ENCODE measurements around the gene ACTRT2. TPM values are rescaled to one million over a fixed set of nuclear protein-coding genes. Genes with fewer than 3 reads are reported as not detected.

Gene ACTRT2
- total and polyA plus RNA-seq, 2 donors (not counting 3 experiments of a cell fraction or from before 2014, with no cell fraction given): not detected

- Histone ChIP-seq H3K36me3 (ENCODE audit: control insufficient read depth in 2 of 2, extremely low read depth in 1 of 2, insufficient read depth in 2 of 2, low read length in 2 of 2) (no peaks in the 10 kb centered on the region), H3K9me1 (replicated peaks; ENCODE audit: control insufficient read depth, extremely low read depth, insufficient read depth, low read length) (no peaks in the 10 kb centered on the region), H4K20me1 (replicated peaks; ENCODE audit: control insufficient read depth, extremely low read depth, insufficient read depth, low read length) (no peaks in the 10 kb centered on the region), H3K79me2 (ENCODE audit: control insufficient read depth, insufficient read depth, low read length) (no peaks in the 10 kb centered on the region), H3K27ac (ENCODE audit: insufficient read depth, low read depth, low read length) (no peak overlapping the region), H3K4me1 (ENCODE audit: control insufficient read depth, extremely low read depth, insufficient read depth, low read length) (no peaks in the 10 kb centered on the region), H3K9ac (replicated peaks; ENCODE audit: extremely low read depth, insufficient read depth, low read length) (no peak overlapping the region), H3K4me2 (ENCODE audit: insufficient read depth, low read length) (no peak overlapping the region), H3K27me3 (ENCODE audit: control insufficient read depth in 2 of 2, insufficient read depth in 2 of 2, low read length in 2 of 2) (no peaks in the 10 kb centered on the region), H3K9me3 (replicated peaks; ENCODE audit: control insufficient read depth, insufficient read depth, low read length) (no peaks in the 10 kb centered on the region), H3K4me3 (replicated peaks in 1 of 3; ENCODE audit: insufficient read depth in 1 of 3, low read depth in 1 of 3, low read length in 3 of 3) (no peak overlapping the region), H2AFZ (ENCODE audit: low read depth, low read length) (no peak overlapping the region)
- BruUV-seq (replicated peaks): no TSS peak
- TF ChIP-seq MAX (IDR thresholded peaks at IDR 0.05; ENCODE audit: insufficient read depth, insufficient read length) (no peak), POLR2AphosphoS5 (IDR thresholded peaks at IDR 0.05; ENCODE audit: insufficient read depth, low read depth, low read length) (no peak)
- FAIRE-seq (no peak), DNase-seq (ENCODE audit: low read depth, low spot score) (no peak)
- POLR2A ChIA-PET: no interaction called here
- CTCF ChIA-PET: no interaction called here
- dilution Hi-C loops (cut with MboI; ENCODE audit: extremely low pct_ligation_motif_present, low sequenced_read_pairs) (no loop called here), intact Hi-C loops (cut with micrococcal nuclease) (no loop called here)
Measured at GRCh38 chr1:2972011-2972878, 49.0 kb upstream of the ACTRT2 start.

- Histone ChIP-seq H3K9me3 (replicated peaks; ENCODE audit: control insufficient read depth, insufficient read depth, low read length) (no peaks in the 10 kb centered on the region), H3K36me3 (ENCODE audit: control insufficient read depth in 2 of 2, extremely low read depth in 1 of 2, insufficient read depth in 2 of 2, low read length in 2 of 2) (no peaks in the 10 kb centered on the region), H3K9me1 (replicated peaks; ENCODE audit: control insufficient read depth, extremely low read depth, insufficient read depth, low read length) (no peaks in the 10 kb centered on the region), H2AFZ (ENCODE audit: low read depth, low read length) (no peak overlapping the region), H3K27me3 (ENCODE audit: control insufficient read depth in 2 of 2, insufficient read depth in 2 of 2, low read length in 2 of 2) (no peaks in the 10 kb centered on the region), H4K20me1 (replicated peaks; ENCODE audit: control insufficient read depth, extremely low read depth, insufficient read depth, low read length) (no peaks in the 10 kb centered on the region), H3K4me1 (ENCODE audit: control insufficient read depth, extremely low read depth, insufficient read depth, low read length) (no peaks in the 10 kb centered on the region), H3K9ac (replicated peaks; ENCODE audit: extremely low read depth, insufficient read depth, low read length) (no peak overlapping the region), H3K4me3 (replicated peaks in 1 of 3; ENCODE audit: insufficient read depth in 1 of 3, low read depth in 1 of 3, low read length in 3 of 3) (no peak overlapping the region), H3K27ac (ENCODE audit: insufficient read depth, low read depth, low read length) (no peak overlapping the region), H3K79me2 (ENCODE audit: control insufficient read depth, insufficient read depth, low read length) (no peaks in the 10 kb centered on the region), H3K4me2 (ENCODE audit: insufficient read depth, low read length) (no peak overlapping the region)
- intact Hi-C loops (cut with micrococcal nuclease): no loop called here
- dilution Hi-C loops (cut with MboI; ENCODE audit: extremely low pct_ligation_motif_present, low sequenced_read_pairs): no loop called here
- TF ChIP-seq GATA2 (IDR thresholded peaks at IDR 0.05; ENCODE audit: insufficient read depth, insufficient read length, low read depth, low read length) (no peak), FOS (IDR thresholded peaks at IDR 0.05; ENCODE audit: borderline replicate concordance, insufficient read depth, low read length) (no peak), POLR2AphosphoS5 (IDR thresholded peaks at IDR 0.05; ENCODE audit: insufficient read depth, low read depth, low read length) (no peak), MAX (IDR thresholded peaks at IDR 0.05; ENCODE audit: insufficient read depth, insufficient read length) (no peak), EZH2 (IDR thresholded peaks at IDR 0.05; ENCODE audit: borderline replicate concordance, low read depth, low read length, severe bottlenecking) (no peak), MYC (IDR thresholded peaks at IDR 0.05; ENCODE audit: low read depth, low read length) (no peak), POLR2A (IDR thresholded peaks at IDR 0.05; ENCODE audit: low read depth, low read length) (no peak), JUN (IDR thresholded peaks at IDR 0.05; ENCODE audit: borderline replicate concordance, insufficient read depth, insufficient read length, low read depth) (no peak)
- TF ChIP-seq, protein P1, sequence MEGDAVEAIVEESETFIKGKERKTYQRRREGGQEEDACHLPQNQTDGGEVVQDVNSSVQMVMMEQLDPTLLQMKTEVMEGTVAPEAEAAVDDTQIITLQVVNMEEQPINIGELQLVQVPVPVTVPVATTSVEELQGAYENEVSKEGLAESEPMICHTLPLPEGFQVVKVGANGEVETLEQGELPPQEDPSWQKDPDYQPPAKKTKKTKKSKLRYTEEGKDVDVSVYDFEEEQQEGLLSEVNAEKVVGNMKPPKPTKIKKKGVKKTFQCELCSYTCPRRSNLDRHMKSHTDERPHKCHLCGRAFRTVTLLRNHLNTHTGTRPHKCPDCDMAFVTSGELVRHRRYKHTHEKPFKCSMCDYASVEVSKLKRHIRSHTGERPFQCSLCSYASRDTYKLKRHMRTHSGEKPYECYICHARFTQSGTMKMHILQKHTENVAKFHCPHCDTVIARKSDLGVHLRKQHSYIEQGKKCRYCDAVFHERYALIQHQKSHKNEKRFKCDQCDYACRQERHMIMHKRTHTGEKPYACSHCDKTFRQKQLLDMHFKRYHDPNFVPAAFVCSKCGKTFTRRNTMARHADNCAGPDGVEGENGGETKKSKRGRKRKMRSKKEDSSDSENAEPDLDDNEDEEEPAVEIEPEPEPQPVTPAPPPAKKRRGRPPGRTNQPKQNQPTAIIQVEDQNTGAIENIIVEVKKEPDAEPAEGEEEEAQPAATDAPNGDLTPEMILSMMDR (IDR thresholded peaks at IDR 0.05; ENCODE audit: extremely low read depth in 1 of 2, insufficient read depth in 1 of 2, low read depth in 1 of 2, low read length in 2 of 2): no peak
- POLR2A ChIA-PET: no interaction called here
- DNase-seq (ENCODE audit: low read depth, low spot score) (no peak), FAIRE-seq (no peak)
- no TSS peak for BruUV-seq (replicated peaks)
- CTCF ChIA-PET: no interaction called here
Measured at GRCh38 chr1:2972879-2973575, 48.2 kb upstream of the ACTRT2 start.

Measured in endothelial cell of umbilical vein (primary cell).